ENCODE data around the gene FEN1.

DNA sequence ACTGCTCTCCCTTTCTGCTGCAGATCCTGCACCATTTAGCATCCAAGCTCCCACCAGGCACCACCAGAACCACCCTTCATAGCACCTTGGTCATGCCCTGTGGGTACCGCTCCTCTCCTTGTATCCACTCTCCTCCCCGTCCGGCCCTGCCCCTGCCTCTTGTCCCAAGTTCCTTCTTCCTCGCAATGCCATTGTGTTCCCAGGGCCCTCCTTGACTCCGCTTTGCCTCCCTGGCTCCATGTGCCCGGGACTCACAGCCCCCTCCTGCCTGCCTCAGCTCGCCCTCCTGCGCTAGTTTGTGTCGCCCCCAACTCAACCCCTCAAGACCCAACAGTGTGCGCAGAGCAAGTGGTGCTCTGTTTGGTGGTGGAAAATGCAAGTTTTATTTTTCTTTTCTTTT lies 46.2 kb downstream of the FEN1 start:
- TF ChIP-seq POLR2A (IDR thresholded peaks at IDR 0.05), result no peak
- TF ChIP-seq, protein P1, sequence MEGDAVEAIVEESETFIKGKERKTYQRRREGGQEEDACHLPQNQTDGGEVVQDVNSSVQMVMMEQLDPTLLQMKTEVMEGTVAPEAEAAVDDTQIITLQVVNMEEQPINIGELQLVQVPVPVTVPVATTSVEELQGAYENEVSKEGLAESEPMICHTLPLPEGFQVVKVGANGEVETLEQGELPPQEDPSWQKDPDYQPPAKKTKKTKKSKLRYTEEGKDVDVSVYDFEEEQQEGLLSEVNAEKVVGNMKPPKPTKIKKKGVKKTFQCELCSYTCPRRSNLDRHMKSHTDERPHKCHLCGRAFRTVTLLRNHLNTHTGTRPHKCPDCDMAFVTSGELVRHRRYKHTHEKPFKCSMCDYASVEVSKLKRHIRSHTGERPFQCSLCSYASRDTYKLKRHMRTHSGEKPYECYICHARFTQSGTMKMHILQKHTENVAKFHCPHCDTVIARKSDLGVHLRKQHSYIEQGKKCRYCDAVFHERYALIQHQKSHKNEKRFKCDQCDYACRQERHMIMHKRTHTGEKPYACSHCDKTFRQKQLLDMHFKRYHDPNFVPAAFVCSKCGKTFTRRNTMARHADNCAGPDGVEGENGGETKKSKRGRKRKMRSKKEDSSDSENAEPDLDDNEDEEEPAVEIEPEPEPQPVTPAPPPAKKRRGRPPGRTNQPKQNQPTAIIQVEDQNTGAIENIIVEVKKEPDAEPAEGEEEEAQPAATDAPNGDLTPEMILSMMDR (IDR thresholded peaks at IDR 0.05), result no peak
